ENCODE data around the gene PRKG1. TPM values are rescaled to one million over a fixed set of nuclear protein-coding genes. Genes with fewer than 3 reads are reported as not detected.

The PRKG1 gene
- total RNA-seq, 1 experiment from 2014 or later, result 16.5 TPM

GRCh38 chr10:51079766-51080165 lies 5.5 kb downstream of the PRKG1 start (continued):
- TF ChIP-seq, protein P1, sequence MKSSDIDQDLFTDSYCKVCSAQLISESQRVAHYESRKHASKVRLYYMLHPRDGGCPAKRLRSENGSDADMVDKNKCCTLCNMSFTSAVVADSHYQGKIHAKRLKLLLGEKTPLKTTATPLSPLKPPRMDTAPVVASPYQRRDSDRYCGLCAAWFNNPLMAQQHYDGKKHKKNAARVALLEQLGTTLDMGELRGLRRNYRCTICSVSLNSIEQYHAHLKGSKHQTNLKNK (CRISPR knock-in tag; IDR thresholded peaks at IDR 0.05), result no peak
- TF ChIP-seq ZNF232 (CRISPR knock-in tag; IDR thresholded peaks at IDR 0.05) (no peak), PRDM15 (CRISPR knock-in tag; IDR thresholded peaks at IDR 0.05) (no peak), SP1 (CRISPR knock-in tag; conservative IDR thresholded peaks at IDR 0.05) (no peak)

DNA sequence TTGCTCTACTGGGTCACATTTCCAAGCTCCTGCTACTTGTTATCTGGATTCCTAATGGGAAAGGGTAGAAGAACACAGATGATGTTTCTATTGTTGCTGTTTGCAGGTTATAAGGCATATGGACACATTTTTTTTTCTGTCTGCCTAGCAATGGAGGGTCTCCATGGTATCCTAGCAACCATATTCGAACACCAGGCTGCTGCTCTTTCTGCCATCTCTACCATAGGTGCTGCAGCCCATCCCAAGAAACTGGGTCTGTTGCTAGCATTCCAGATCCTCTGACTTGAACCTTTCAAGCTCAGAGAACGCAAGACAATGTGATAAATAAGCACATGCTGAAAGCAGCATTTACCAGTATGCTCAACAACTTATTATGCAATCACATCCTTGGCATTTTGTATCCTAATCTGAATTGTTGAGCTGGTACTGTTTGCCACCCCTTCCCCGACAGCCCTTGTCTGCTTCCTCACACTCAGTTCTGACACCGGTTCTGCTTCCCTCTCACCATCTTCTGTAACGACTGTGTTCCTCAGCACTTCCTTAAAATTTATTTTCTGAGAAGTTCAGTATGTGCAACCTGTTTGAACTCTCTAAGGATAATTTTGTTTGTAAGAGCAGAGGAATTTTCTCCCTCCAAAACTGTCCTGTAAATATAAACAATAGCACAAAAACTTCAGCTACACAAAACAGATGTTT lies 6.2 kb downstream of the PRKG1 start:
- Mint-ChIP-seq H3K4me3 (no peak overlapping the region), H3K4me1 (peaks cover 74% of the 10 kb centered on the region), H3K36me3 (no peaks in the 10 kb centered on the region), H3K9me3 (no peaks in the 10 kb centered on the region), H3K27ac (peak overlapping the region; percentile 74), H3K27me3 (ENCODE audit: low read depth) (peaks cover 6% of the 10 kb centered on the region)
- DNase-seq (ENCODE audit: low spot score), result no peak
- POLR2A ChIA-PET, result no interaction called here
- CTCF ChIA-PET, result no interaction called here
- ATAC-seq, result peak; percentile 8; the same call in 1 of the 2 replicates
- TF ChIP-seq, protein P2, sequence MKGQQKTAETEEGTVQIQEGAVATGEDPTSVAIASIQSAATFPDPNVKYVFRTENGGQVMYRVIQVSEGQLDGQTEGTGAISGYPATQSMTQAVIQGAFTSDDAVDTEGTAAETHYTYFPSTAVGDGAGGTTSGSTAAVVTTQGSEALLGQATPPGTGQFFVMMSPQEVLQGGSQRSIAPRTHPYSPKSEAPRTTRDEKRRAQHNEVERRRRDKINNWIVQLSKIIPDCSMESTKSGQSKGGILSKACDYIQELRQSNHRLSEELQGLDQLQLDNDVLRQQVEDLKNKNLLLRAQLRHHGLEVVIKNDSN (CRISPR knock-in tag; IDR thresholded peaks at IDR 0.05), result no peak
- TF ChIP-seq, protein P3, sequence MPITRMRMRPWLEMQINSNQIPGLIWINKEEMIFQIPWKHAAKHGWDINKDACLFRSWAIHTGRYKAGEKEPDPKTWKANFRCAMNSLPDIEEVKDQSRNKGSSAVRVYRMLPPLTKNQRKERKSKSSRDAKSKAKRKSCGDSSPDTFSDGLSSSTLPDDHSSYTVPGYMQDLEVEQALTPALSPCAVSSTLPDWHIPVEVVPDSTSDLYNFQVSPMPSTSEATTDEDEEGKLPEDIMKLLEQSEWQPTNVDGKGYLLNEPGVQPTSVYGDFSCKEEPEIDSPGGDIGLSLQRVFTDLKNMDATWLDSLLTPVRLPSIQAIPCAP (CRISPR knock-in tag; IDR thresholded peaks at IDR 0.05), result no peak
- TF ChIP-seq OVOL2 (CRISPR knock-in tag; IDR thresholded peaks at IDR 0.05; ENCODE audit: borderline replicate concordance) (no peak), ZNF416 (CRISPR knock-in tag; IDR thresholded peaks at IDR 0.05) (no peak), TP53 (CRISPR knock-in tag; IDR thresholded peaks at IDR 0.05) (no peak), PREB (CRISPR knock-in tag; IDR thresholded peaks at IDR 0.05; ENCODE audit: borderline replicate concordance) (no peak), NFATC4 (CRISPR knock-in tag; IDR thresholded peaks at IDR 0.05) (no peak), GABPB1 (CRISPR knock-in tag; IDR thresholded peaks at IDR 0.05) (no peak), AR (CRISPR knock-in tag; IDR thresholded peaks at IDR 0.05) (no peak), TEAD1 (CRISPR knock-in tag; IDR thresholded peaks at IDR 0.05) (no peak), TEAD4 (CRISPR knock-in tag; IDR thresholded peaks at IDR 0.05) (no peak), ATF3 (CRISPR knock-in tag; conservative IDR thresholded peaks at IDR 0.05) (no peak)

Measured in WTC11 (cell line).